ENCODE results near the gene CDKN2B-AS1.

CDKN2B-AS1 gene

DNA sequence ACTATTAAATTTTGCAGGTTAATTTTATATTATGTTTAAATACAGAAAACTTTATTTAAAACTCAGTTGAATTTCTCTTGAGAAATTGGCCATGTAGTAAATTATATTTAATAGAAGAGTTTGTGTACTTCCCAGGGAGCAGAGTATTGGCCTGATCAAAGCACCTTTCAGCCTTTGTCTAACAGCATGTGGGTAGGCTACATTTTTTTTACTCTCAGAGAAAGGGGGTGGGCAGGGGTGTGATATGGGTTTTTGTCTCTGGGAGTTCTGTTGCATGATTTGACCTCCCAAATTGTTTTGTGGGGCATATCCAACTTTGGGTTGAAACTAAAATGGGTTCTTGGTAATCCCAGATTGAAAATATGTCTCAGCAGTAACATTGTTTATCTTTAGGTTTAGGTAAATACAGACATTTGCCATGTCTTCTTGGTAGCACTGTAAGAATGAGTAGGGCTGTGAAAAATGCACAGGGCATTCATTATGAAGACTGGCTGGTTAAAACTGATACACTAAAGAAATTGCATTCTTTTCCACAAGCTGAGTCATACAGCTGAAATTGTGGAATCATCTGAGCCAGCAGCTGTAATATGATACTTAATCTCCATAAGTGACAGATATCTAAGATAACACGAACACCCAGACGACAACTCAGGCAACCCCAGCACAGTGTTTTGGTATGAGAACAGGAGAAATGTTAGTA, 89.9 kb downstream of the CDKN2B-AS1 start:
- DNase-seq (ENCODE audit: low read depth in 2 of 2), result no peak

DNA sequence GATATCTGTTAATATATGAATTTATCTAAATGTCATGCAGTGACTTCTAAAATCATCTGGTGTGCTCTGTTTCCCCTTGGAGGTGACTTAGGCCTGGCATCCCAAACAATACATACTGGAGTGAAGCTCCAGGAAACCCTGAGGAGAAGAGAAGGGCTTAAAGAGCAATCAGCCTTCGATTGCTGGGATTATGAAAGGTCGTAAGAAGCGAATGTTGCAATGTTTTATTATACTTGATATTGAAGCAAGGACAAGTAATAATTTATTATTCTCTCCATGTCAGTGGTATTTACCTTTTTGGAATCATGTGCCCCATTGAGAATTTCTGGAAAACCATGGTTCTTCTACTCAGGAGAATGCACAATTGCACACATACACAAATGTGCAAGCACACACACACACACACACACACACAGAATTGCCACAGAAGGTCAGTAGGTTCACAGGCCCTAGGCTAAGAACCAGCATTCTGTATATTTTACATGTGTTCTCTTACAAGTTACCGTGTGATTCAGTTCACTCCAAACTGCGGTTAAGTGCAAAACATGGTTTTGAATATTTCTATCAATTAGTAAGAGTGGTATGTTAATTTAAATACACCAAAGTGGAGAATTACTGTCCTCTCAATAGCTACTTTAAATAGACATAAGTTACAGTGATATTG, 93.6 kb downstream of the CDKN2B-AS1 start:
- no peak for DNase-seq (ENCODE audit: low read depth in 2 of 2)

GRCh38 chr9:22088717-22089061, 94.1 kb downstream of the CDKN2B-AS1 start:
- DNase-seq (ENCODE audit: low read depth in 2 of 2), result no peak

- DNase-seq (ENCODE audit: low read depth in 2 of 2), result no peak
Observed at GRCh38 chr9:22097707-22098106, 103.1 kb downstream of the CDKN2B-AS1 start.

DNA sequence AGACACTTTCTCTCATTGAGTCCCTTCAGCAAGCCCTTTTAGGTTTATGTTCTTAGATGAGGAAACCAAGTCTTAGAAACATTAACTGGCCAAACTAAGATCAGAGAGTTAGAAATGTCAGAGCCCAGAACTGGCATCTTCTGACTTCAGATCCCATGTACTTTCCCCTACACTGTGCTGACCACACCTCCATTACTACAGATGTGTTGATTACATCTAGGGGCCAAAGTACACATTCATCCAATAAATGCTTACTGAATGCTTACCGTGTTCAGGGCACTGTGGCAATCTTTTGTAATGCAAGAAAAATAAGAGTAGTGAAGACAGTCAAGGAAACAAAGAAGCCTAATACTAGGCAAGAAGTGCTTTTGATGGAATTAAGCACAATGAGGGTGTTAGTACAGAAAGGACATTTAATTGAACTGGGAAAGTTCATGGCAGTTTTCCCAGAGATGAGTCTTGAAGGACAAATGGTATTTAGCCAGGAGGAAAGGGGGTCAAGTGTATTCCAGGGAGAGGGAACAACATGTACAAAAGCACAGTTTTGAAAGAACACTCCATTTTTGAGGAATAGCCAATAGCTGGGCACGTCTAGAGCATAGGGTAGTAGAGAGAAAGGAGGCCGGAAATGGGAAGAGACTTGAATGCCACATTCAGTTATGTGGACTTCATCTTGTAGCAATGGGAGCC, 104.2 kb downstream of the CDKN2B-AS1 start:
- no peak for DNase-seq (ENCODE audit: low read depth in 2 of 2)

- no peak for DNase-seq (ENCODE audit: low read depth in 2 of 2)
Observed at GRCh38 chr9:22100626-22101025, 106.0 kb downstream of the CDKN2B-AS1 start.

DNA sequence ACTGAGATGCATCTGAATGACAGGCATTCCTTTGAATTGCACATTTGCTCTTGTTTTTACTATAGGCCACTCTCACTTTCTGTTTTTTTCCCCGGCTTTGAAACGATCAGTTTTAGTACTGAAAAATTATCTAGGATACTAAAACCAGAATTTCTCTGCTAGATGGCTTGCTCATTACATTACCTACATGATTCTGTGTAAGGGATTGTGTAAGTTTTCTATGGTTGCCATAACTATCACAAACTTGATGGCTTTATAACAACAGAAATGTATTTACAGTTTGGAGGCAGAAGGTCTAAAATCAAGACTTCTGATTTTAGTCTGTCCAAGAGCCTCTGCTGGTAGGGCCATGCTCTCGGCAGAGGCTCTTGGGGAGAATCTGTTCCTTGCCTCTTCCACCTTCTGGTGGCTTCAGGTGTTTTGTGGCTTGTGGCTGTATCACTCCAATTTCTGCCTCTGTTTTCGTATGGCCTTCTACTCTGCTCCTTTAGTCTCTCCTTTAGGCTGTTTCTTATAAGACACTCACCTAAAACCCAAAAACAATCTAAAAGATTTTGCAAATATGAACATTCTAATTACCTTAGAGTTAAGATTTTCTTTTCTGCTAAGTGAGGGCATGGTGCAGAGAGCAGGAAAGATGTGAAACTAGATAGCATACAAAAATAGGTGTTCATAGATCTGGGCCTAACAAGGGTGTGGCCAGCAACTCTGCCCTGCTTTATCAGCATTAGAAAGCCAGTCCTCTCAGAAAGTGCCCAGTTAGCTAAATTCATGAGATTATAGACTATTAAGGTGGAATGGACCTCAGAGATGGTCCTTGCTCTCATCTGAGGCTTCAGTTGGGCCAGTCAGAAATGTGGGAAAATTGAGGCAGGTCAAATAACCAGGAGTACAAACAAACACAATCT, 107.8 kb downstream of the CDKN2B-AS1 start:
- no peak for DNase-seq (ENCODE audit: low read depth in 2 of 2)

DNA sequence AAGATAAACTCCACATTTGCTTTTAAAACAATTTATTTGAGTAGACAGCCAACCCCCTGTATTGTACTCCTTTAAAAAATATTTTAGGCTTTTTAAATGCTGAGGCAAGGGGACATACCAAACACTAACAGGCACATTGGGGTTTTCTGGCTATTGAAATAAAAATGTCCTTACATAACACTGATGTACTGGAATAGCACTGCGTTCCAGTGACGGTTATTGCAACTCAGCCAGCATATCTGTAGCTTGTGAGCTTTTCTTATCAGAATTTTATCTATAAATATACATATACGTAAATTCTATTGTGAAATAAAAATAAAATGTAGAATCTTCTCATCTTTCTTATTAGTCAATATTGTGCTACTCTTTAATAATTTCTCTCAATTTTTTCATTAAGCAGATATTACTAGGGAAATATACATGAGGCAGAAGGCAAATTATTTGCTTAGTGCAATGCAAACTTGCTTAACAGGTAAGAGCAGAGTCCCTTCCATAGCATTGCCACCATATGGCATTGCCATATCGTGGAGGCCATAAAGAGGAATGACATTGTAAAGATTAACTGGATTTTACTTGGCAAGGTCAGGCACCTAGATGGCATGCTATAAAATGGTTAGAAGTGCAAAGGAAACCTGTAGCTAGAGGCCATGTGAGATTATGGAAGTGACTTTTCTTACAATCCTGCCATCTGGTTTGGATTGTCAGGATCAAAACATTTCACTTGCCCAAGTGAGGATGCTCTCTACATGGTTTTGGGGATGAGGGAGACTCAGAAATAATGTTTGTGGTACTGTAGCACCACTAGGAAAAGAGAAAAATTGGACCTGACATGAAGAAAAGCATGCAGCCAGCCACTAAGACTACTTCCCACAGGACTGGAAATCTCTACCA, 109.3 kb downstream of the CDKN2B-AS1 start:
- no peak for DNase-seq (ENCODE audit: low read depth in 2 of 2)

DNA sequence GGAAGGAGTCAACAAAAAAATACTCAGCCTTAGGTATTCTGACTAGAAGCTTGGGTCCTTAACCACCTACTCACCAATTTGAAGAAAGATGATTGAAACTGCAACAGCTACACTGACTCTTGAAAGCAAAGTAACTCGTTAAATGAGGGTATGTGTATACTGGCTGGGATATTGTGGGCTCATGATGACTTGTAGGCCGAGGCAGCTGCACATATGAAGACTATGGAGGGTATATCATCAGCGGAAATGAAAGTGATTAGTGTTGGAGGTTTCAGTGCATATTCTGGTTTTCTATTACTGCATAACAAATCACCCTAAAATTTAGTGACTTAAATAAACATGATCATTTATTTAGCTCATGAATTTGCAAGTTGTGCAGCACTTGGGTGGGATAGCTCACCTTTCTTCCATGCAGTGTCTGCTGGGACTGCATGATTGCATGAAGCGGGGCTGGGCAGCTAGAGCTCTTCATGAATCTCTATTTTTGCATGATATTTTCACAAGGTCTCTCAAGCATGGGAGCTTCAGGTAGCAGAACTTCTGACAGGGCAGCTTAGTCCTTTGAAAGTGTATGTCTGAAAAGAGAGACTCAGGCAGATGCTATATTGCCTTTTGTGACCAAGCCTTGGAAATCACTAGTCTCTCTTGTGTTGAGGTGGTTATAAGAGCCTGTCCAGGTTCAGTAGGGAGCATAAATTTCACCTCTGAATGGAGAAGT, 110.6 kb downstream of the CDKN2B-AS1 start:
- DNase-seq (ENCODE audit: low read depth in 2 of 2), result no peak

- no peak for DNase-seq (ENCODE audit: low read depth in 2 of 2)
Observed at GRCh38 chr9:22107202-22108045, 112.8 kb downstream of the CDKN2B-AS1 start.

DNA sequence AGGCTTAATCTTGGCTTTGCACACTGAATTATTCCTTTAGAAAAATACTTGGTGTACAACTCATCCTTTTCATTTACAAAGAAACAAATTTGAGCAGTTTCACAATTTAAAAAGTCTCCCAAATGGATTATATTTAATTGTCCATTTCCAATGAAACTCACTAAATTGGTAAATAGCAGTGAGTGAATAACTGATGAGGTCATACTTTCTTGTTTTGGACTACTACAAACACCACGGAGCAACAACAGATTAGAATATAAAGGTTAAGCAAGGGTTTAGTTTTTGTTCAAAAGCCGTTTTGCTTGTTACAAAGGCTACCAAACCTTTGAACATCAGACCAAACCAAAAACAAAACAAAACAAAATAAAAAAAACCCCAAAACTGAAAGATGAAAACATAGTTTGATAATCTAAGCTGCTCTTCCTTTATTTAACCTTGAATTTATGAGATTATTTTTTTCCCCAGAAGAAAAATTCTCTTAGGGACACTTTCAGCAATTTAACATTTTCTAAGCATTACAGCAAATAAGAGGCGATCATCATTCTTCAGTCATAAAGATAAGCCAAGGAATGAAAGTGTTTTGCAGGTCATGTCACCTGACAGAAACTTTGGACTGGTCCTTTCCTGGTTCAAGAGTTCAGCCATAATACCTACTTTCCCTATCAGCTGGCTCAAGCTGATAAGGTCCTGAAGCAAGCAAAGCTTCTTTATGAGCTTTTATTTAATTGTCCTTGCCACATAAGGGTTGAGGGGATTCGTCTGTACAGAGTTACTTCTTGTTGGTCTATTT, 114.2 kb downstream of the CDKN2B-AS1 start:
- no peak for DNase-seq (ENCODE audit: low read depth in 2 of 2)

DNA sequence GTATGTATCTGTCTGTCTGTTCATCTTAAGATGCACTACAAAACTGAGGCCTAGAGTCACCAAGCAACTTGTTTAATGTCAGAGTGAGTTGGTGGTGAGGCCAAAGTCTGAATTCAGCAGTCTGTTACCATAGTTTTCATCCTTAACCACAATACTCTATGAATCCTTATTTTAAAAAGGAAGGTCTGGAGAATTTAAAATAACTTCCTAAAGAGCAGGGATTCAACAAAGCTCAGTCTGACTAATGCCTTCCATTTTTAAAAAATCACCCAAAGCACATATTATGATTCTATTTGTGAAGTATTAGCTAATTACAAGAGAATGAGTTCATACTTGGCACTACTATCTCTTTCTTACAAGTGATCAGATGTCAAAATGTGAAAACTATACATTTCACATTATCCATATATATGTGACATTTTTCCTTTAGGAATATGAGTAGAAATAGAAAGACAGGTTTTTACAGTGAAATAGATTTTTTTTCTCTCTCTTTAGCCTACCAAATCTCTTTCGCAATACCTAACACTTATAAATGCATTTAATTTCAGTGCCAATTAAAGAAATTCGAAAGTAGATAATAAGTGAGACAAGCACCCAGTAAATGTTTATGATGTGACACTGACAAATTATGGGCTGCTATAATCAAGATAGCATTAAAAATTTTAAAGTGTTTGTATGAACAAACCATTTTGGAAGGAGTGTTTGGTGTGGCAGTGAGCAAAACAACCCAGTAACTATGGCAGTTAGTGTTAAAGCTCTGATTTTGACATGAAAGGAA, 116.8 kb downstream of the CDKN2B-AS1 start:
- DNase-seq (ENCODE audit: low read depth in 2 of 2), result no peak

- DNase-seq (ENCODE audit: low read depth in 2 of 2), result no peak
Observed at GRCh38 chr9:22111954-22112247, 117.3 kb downstream of the CDKN2B-AS1 start.

GRCh38 chr9:22112870-22113821, 118.6 kb downstream of the CDKN2B-AS1 start:
- no peak for DNase-seq (ENCODE audit: low read depth in 2 of 2)

DNA sequence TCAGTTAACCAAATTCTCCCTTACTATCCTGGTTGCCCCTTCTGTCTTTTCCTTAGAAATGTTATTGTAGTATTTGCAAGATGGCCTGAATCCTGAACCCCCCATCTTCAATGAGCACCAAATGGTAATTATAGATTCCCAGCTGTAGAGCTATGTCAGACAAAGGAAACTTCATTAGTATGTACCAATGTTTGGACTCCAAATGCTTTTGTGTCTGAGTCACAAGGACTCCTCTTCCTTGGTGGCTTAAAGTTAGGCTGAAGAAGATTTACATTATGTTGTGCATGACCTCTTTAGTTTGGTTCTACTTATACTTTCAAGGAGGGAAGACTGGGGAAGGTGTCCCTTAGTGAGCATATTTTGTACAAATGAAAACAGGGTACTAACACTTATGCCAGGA, 120.4 kb downstream of the CDKN2B-AS1 start:
- DNase-seq (ENCODE audit: low read depth in 2 of 2), result no peak

GRCh38 chr9:22116758-22117157, 122.2 kb downstream of the CDKN2B-AS1 start:
- no peak for DNase-seq (ENCODE audit: low read depth in 2 of 2)

Measured in stimulated activated CD8-positive, alpha-beta memory T cell treated with anti-CD3 and anti-CD28 coated beads, Interleukin-2, amount 100 ng/mL, for 1 hour (primary cell).